D341Med (cell line): Measurements from ENCODE around the gene VPS39.

ENCODE experiments used
- DNase-seq: peaks from one replicate; pipeline ENCODE4 v3.0.0; 2012; ENCODE audit warnings: low spot score

The VPS39 gene

DNA sequence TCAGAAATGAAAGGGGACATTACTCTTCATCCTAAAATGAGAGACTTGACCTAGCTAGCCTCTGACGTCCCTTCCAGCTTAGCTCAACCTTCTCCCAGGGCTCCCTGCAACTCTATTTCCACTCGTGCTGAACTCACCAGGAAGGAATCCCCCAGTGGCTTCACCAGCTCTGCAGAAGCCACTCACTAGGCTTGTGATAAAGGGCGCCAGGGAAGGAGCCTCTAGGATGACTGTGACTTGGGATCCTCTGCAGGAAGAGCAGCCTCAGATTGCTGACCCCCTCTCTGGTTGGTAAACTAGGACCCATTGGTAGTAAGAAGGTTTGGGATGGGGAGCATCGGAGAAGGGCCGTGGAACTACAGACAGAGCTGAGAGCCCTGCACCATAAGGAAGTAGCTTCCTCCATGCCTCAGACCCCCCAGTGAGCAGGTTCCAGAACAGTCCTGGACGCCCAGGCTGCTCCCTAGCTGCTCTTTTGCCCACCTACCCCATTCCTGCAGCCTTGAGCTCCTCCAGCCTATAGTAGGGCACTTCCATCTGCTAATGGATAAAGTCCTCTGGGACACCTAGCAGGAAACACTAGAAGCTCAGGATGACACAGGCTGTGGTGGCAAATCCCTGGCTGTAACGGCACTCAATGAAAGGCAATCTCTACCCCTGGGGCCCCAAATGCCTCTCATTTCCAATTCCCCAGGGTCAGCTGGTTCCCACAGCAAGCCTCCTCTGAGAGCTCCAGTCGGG is 77.7 kb downstream of the VPS39 start:
- no peak for DNase-seq

DNA sequence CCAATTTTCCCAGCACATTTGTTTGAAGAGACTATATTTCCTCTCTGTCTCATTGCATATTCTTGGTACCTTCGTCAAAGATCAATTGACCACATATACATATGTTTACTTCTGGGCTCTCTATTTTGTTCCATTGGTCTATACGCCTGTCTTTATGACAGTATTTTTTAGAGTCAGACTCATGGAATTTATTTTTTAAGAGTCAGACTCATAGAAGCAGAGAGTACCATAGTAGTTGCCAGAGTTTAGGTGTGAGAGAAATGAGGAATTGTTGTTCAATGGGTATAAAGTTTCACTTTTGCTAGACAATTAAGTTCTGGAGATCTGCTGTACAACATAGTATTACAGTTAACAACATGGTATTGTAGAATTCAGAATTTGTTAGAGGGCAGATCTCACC is 78.7 kb downstream of the VPS39 start:
- no peak for DNase-seq

DNA sequence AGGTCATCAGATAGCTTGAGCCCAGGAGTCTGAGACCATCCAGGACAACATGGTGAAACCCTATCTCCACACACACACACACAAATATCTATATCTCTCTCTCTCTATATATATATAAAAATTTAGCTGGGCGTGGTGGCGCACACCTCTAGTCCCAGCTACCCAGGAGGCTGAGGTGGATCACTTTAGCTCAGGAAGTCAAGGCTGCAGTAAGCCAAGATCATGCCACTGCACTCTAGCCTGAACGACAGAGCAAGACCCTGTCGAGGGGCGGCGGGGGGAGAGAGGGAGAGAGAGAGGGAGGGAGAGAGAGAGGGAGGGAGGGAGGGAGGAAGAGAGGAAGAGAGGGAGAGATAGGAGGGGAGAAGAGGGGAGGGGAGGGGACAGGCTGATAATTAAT is 79.6 kb downstream of the VPS39 start:
- no peak for DNase-seq

DNA sequence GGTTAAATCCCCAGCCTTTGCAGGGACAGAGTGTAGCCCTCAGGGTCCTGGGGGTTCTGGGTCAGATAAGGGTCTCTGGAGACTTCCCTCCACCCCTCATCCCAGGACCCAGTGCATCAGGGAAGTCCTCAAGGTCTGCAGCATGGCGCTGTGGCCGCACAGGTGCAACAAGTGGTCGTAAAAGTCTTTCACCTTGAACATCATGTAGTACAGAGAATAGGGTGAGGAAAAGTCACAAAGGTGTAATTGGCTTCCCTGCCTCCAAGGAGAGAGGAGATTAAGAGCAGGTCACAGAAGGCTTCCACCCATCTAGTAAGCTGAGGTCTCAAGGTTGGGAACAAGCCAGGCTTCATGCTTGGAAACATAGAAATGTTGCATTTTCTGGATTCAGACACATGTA is 84.6 kb downstream of the VPS39 start:
- no peak for DNase-seq

DNA sequence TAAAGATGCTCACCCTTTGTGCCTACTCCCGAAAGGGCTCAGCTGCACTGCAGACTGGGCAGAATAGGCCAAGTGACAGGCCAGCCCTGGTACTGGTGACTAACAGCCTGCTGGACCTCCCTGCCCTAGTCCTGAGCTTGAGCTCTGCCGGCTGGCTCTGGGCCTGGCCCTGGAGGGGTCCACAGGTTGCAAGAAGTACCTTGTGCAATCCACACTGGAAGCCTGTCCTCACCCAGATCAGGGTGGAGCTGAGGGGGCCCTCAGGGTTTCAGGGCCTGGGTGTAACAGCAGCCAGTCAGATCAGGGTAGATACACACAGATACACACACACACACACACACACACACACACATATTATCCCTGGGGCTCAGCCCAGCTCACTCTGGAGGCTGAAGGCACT is 86.4 kb downstream of the VPS39 start:
- DNase-seq = no peak

DNA sequence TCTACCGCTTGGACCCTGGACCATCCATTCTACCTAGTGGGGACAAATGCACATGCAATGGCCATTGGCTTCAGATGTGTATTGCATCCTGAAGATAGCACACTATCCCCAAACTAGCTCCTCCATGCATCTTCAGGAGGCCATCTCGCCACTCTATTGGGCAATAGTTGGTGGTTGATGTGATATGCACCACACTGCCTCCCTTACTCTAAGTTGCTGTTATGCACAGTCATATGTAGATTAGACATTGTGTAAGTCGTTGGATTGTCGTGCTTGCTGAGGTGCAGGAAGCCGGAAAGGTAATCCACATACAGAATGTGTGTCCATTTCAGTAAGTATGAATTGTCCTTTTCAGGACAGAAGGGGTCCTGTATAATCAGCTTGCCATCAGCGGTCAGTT is 87.1 kb downstream of the VPS39 start:
- no peak for DNase-seq

DNA sequence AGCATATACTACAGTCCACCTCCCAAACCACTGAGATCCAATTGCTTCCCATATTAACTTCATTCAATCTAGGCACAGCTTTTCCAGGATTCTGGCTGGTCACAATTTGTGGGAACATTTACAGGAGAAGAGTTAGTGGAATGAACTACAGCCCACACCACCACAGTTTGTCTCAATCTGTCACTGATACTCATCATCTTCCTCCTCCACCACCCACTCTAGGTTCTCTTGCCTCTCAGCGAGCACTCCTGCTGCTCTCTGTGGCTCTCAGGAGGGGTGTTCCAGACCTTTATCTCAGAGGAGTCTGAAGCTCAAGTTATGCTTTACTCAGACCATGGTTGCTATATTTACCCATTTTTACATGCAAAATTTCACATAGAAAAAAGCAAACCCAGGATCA is 87.8 kb downstream of the VPS39 start:
- DNase-seq = no peak

DNA sequence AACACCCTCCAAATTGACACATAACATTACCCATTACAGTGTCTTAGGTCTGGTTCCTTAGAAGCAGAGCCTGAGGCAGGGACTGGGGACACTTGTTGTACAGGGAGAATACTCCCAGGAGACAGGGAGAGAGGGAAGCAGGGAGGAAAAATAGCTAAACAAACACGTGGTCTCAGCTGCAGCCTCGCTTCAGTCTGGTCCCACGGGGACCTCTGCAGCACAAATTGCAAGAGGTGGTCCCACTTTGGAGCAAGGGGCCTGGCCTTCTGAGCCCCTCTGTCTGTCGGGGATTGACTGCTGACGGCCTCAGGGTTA is 88.7 kb downstream of the VPS39 start:
- DNase-seq = no peak

DNA sequence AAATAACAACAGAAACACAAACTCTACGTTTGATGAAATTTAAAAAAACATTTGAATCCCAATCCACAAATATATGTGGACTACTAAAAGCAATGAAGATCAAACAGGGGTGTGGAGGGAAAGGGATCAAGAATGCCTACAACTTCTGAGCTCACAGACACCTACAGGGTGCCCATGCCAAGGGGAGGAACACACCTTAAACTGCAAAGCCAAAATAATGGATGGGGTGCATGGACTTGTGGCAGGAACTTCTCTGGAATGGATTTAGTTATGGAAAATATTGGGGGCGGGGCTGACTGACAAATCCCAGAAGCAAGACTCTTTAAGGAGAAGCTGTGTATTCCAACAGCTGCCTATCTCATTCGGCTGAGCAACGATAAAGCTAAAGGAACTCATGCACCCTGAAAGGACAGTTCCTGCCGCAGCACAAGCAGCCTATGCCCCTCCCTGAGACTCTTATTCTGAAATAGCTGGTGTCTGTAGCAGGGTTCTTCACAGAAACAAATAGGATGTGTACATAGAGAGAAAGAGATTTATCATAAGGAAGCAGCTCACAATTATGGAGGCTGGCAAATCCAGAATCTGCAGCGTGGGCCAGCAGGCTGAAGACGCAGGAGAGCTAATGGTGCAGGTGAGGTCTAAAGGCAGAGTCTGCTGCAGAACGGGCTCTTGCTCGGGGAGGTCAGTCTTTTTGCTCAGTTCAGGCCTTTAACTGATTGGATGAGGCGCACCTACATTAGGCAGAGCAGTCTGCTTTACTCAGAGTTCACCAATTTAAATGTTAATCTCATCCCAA is 89.3 kb downstream of the VPS39 start:
- DNase-seq = no peak

DNA sequence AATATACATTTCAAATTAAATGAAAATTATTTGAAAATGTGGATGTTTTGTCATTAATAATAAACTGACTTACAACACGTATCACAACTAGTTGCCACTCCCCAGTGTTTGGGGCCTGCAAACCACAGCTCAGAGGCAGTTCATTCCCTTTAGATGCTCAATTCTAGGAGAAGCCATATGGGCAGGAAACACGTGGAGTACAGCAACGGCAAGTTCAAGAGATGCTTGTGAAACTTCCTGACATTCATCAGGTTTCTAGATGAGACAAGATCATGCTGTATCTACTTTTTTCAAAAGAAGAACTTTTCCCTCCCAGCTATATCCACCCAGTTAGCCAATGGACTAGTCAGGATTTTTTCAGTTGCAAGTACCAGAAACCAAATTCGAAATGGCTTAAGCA is 96.2 kb downstream of the VPS39 start:
- DNase-seq = no peak

DNA sequence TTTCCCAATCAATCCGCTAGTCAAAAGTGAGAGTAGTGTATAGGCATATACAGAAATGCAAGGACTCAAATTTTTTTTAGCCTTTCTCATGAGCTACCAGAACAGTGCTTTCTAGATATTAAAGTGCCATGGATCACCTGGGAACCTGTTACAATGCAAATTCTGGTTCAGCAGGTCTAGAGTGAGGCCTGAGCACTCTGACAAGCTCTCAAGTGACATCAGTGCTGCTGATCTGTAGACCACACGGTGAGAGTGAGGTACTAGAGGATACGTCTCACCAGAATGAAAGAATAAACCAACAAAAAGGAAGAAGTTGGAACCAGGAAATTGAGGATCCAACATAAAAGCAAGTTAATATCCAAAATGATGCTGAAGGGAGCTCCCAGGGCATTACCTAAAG is 97.7 kb downstream of the VPS39 start:
- DNase-seq = no peak

DNA sequence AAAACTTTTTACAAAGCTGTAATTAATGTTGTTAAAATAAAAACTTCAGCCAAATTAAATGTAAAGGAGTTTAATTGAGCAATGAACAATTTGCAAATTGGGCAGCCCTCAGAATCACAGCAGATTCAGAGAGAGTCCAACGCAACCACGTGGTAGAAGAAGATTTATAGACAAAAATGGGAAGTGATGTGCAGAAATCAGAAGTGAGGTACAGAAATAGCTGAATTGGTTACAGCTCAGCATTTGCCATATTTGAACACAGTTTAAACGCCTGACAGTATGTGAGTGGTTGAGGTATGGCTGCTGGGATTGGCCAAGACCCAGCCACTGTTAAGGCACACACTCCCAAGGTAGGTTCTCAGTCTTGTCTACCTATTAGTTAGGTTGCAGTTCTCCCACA is 99.3 kb downstream of the VPS39 start:
- no peak for DNase-seq
